B cell (primary cell): ENCODE results near the gene MESP2.

Experiments
- EZH2 ChIP-seq: IDR thresholded peaks from 2 replicates; pipeline ENCODE4 v1.6.1; 2012; ENCODE audit warnings: borderline replicate concordance, low read depth, mild to moderate bottlenecking, moderate library complexity, low read length; ENCODE audit not compliant: insufficient read depth, poor library complexity, severe bottlenecking
- TF ChIP-seq, protein P1 (sequence below): fragments of 200-600 bp; IDR thresholded peaks from one replicate; pipeline ENCODE4 v1.8.0; 2022; ENCODE audit warnings: antibody characterized with exemption, mild to moderate bottlenecking

DNA sequence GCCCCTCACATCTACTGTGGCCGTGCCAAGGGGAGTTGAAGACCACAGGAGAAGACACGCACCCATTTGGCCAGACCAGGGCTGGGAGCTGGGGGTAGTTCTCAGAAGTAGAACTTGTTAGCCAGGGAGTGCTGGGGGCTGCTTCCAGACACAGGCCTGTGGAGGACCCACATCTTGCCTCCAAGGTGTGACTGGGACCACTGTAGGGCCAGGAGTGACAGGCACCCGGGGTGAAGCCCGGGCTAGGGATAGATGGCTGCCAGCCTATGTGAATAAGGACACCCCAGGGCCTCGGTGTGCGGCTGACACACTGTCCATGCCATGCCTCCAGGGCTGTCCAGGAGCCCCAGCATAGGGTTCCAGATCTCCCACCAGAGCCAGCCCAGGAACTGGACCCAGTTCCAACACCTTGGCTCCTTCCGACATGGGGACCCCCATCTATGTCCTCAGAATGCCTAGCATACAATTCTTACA, 36.8 kb downstream of the MESP2 start:
- TF ChIP-seq, protein P1, sequence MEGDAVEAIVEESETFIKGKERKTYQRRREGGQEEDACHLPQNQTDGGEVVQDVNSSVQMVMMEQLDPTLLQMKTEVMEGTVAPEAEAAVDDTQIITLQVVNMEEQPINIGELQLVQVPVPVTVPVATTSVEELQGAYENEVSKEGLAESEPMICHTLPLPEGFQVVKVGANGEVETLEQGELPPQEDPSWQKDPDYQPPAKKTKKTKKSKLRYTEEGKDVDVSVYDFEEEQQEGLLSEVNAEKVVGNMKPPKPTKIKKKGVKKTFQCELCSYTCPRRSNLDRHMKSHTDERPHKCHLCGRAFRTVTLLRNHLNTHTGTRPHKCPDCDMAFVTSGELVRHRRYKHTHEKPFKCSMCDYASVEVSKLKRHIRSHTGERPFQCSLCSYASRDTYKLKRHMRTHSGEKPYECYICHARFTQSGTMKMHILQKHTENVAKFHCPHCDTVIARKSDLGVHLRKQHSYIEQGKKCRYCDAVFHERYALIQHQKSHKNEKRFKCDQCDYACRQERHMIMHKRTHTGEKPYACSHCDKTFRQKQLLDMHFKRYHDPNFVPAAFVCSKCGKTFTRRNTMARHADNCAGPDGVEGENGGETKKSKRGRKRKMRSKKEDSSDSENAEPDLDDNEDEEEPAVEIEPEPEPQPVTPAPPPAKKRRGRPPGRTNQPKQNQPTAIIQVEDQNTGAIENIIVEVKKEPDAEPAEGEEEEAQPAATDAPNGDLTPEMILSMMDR: no peak
- no peak for TF ChIP-seq EZH2
